ENCODE measurements around the gene ALDH9A1.
"Not testable (repeated sequence)": the region's sequence is repeated elsewhere in the genome, so short reads cannot be mapped to it uniquely, and the experiment has no call there.

The ALDH9A1 gene

DNA sequence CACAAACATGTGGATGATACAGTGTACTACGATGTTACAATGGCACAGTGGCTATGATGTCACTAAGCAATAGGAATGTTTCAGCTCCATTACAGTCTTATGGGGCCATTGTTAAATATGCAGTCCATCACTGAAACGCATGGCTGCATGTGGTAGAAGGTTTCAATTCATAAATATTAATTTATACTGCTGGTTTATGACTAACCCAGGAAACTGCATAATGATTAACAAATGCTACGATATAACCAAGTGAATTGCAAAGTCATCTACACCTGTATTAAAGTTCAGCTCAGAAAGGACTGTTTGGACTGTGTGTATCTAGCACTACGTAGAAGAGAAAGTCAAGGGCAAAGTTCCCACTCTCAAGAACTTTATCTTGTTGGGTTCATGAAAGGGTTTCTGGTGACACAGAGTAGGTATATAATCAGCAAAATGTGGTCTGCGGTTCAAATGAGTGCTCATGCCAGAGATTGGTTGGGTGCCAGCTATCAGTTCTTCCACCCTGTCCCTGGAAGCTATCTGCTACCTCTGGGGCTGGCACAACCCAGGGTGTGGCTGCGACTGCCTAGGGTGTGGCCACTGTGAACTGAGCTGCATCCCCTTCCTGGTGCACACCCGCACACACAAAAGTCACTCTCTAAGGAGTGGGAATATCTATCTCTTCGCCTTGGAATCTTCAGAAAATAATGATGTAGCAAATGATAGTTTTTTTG, 52.6 kb downstream of the ALDH9A1 start:
- DNase-seq (ENCODE audit: low read depth), result no peak

DNA sequence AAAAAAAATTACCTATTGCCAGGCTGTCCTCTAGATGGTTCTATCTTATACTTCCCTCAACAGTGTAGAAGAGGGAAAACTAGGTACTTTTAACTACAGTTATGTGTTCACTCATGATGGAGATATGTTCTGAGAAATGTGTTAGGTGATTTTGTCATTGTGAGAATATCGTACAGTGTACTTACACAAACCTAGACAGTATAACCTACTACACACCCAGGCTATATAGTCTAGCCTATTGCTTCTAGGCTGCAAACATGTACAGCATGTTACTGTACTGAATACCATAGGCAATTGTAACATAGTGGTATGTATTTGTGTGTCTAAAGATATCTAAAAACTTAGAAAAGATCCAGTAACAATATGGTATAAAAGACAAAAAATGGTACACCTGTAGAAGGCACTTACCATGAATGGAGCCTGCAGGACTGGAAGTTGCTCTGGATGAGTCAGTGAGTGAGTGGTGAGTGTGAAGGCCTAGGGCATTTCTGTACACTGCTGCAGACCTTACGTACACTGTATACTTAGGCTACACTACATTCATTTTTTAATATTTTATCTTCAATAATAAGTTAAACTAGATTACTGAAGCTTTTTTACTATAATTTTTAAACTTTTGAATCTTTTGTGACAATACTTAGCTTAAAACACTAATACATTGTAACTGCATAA, 54.2 kb downstream of the ALDH9A1 start:
- peak; percentile 23 for DNase-seq (ENCODE audit: low read depth)

DNA sequence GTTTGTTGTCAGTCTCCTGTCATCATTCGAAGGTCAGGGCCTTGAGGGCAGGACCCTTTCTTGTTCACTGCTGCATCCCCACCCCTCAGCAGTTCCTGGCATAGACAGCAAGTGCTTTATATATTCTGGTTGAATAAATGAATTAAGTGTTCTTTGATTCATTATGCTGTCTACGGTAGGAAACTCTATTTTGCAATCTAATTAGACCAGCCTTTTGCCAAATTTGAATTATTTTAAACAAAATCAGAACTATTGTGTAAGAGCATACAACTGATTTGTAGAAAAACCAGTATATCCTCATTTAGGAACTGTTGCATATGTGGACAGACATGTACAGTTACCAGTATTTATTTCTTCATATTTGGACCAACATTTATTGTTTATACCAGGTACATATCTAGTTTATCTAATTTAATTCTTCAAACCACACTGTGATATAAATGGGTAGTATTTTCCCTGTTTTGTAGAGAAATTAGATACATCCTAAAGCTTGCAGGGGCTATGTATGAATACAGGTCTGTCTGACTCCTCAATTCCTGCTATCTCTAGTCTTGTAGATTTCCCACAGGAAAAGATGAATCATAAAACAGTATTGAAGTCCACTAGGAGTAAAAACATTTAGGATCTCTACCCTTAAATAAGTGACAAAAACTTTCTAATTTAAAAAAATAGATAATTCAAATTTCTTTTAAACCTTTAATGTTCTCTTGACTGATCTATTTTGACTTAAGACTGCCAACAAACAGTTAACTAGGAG, 57.0 kb downstream of the ALDH9A1 start:
- no peak for DNase-seq (ENCODE audit: low read depth)

GRCh38 chr1:165639821-165640623, 58.3 kb downstream of the ALDH9A1 start:
- DNase-seq (ENCODE audit: low read depth), result peak; percentile 34

- DNase-seq (ENCODE audit: low read depth), result not testable (repeated sequence)
These were observed 60.2 kb downstream of the ALDH9A1 start for GRCh38 chr1:165638211-165638610.

DNA sequence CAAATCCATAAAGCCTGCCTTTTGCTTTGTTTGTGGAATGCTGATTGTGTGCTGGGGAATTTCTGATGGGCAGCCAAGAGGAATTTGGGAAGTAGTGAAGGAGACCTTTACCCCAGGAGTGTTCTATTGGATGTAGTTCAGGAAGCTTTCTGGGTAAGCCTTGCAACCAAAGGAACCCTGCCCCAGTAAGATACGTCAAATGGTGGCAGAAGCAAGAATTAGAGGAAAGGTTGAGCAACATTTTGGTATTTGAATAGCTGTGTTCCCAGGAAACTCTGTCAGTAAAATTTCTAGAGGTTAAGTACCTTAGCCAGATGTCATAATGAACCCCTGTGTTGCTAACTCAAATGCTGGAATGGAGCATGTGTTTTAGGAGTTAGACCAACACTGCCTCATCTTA, 60.9 kb downstream of the ALDH9A1 start:
- DNase-seq (ENCODE audit: low read depth), result peak; percentile 74

DNA sequence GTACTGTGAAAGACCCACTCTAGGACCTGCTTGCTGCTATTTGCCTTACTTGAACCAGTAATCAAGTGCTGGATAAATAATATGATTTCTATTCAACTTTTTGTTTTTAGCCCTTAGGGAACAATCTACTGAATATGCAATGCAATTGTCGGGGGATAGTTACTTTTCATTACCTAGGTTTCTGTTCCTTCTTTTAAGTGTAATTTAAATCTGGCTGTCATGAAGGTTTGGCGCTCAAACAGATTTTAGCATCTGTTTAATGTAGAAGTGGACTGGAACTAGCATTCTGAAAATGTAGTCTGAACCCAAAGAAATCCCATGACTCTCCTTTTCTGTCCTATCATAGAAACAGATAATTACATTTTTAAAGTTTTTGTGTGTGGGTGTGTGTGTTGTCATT, 62.5 kb downstream of the ALDH9A1 start:
- no peak for DNase-seq (ENCODE audit: low read depth)

DNA sequence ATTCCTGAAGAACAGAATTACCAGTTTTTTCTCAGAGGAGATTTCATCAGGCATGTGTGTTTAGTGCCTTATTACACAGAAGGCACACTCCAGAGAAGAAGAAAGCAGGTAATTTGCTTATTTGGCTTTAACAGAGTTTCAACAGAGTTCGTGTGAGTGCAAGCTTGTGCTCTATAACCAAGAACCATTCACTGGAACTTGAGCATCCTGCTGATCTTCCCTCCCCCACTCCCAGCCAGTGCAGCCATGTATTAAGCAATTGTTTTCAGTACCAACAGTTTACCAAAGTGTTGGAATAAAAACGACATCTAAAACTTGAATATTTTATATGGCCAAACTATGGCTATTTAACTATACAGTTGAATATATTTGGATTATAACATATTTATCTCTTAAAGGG, 63.0 kb downstream of the ALDH9A1 start:
- no peak for DNase-seq (ENCODE audit: low read depth)

GRCh38 chr1:165634154-165634921, 64.0 kb downstream of the ALDH9A1 start:
- no peak for DNase-seq (ENCODE audit: low read depth)

DNA sequence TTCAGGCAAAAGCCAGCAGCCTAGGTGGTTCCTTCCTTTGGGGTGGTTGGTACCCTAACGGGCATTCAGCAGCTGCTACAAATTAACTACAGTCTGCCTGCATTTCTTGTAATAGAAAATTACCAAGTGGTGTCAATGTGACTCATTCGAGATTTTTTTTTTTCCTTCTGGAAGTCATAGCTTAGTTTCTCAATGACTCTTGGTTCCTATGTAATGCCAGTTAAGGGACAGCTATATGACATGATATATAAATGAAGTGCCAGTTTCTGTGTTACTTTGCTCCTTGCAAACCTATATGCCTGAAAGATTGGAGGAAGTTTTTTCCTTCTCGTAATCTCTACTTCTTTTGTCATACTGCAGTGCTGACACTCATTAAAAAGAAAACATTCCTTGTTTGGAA, 64.7 kb downstream of the ALDH9A1 start:
- peak; percentile 68 for DNase-seq (ENCODE audit: low read depth)

GRCh38 chr1:165632491-165632890, 65.9 kb downstream of the ALDH9A1 start:
- DNase-seq (ENCODE audit: low read depth), result no peak

DNA sequence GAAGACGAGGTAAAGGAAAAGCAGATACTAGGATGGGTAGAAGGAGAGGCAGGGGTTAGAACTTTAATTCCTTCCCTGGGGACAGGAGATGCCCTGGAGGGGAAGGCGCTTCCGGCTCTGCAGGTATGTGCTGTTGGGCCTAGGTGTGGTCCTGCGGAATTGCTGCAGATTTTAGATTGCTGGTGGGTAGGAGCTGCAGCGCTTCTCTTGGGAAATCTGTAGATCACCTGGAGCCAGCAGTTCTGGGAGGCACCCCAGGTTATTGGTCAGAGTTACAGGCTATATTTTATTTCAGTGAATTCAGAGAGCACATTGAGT, 66.3 kb downstream of the ALDH9A1 start:
- DNase-seq (ENCODE audit: low read depth), result no peak

DNA sequence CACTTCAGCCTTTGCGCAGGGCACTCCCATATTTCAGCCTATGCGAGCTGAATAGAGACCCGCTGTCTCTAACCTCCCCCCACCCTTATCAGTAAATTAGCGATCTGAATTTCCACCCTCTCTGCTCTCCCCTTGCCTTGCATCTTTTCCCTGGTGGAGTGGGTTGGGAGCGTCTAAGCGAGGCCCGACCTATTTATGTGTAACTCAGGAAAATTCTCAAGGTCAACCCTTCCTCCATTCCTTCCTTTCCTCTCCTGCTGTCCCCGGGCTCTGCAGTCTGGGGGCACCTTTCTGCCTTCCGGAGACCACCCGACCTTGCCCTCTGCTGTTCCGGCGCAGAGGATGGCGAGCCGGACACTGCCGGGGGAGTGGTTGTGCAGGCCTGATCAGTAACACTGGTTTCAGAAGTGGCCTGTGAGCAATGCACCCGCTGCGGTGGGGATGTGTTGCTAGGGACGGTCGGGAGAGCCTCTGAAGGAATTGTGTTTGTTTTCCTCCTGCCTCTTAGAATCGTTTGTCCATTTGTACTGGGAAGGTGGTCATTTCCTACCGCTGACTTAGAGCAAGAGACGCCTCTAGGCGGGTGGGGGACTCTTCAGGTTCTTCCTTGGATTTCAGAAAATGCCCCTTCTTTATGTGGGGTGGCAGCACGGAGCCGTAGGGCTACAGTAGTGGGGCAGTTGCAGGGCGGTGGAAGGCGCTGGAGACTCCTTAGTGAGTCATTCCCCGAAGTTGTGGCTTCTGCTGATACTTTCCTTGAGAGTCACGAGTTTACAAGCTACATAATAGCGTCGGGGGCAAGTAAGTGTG, 66.8 kb downstream of the ALDH9A1 start:
- DNase-seq (ENCODE audit: low read depth), result peak; percentile 93

- DNase-seq (ENCODE audit: low read depth), result peak; percentile 96
These were observed 67.6 kb downstream of the ALDH9A1 start, which contains the start of gene MGST3 for GRCh38 chr1:165630629-165631341. TSS of gene MGST3 (plus strand) at chr1:165631234. CDS start at chr1:165649848, 18,614 bp downstream.

DNA sequence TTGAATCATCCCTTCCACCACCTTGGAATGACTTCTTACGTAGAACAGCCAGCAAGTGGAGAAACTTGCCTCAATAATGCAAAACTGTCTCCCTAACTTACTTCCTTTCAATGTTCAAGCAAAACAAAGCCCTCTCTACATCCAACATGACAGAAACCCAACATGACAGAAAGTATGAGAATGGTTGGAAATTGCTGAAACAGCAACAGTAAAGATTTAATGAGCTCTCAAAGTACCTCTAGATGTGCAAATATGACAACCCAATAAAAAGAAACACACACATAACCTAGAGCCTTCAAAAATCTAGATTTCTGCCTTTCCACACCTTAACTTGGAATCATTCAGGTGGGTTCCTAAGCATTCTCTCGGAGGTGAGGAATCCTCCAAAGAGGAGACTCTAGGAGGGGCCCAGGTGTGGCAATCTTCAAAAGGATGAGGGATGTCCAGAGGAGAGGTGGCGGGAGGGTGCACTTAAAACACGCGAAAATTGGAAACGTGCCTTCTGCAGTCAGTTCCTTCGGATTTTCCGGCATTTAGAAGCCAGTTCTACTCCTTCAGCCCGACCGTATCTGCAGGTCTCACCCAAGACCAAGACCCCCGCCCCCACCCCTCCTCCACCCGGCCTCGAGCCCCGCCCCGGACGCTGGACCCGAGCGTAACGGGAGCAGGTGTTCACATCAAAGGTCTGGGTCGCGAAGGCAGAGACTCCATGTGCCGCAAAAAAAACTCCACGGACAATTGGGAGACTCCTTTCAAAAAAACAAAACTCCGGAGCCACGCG, 68.3 kb downstream of the ALDH9A1 start:
- DNase-seq (ENCODE audit: low read depth), result peak; percentile 12

GRCh38 chr1:165629151-165629550, 69.2 kb downstream of the ALDH9A1 start:
- DNase-seq (ENCODE audit: low read depth), result no peak

DNA sequence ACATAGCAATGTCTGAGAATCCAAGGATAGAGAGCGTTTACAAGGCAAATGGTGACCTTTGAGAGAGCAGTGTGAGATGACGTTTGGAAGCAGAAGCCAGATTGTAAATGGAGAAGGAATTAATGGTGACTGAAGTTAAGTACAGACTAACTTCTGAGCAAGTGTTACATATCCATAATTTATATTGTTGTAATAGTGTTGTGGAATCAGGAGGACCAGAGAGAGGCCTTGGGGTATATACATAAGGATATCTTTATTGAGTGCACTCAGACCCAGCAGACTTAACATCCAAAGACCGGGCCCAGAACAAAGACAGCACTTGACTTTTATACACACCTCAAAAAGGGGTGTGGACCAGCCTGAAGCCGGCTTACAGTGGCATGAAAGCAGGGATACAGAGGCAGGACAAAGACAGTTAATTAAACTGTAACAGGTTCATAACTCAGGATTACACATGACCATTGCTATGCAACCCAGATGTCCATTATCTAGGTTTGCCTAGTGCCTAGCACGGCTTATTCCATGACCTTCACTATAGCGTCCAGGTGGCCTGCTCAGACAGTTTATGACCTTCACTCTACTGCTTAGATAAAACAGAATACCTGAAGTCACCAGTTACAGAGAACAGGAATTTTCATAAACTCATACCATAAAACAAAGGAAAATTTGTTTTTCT, 70.1 kb downstream of the ALDH9A1 start:
- DNase-seq (ENCODE audit: low read depth), result no peak

DNA sequence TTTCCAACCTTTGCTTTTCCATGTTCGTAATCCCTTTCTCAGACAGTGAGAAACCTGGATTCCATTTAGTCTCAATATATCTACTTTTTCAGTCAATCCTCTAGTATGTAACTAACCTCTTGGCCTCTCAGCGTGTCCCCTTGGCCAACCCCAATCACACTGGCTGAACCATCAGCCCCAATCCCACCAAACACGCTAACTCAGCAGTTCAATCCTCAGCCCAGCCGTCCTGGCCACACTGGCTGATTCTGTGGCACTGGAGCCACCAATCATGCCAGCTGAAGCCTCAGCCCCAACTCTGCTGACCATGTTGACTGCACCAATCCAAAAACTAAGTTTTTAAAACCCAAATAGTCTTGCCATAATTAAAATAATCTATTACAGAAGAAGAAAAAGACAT, 73.9 kb downstream of the ALDH9A1 start:
- DNase-seq (ENCODE audit: low read depth), result no peak

GRCh38 chr1:165623624-165624023, 74.7 kb downstream of the ALDH9A1 start:
- no peak for DNase-seq (ENCODE audit: low read depth)
